Activated naive CD4-positive, alpha-beta T cell treated with anti-CD3 and anti-CD28 coated beads for 36 hours (primary cell): Measurements from ENCODE around the gene ST7L. TPM values are rescaled to one million over a fixed set of nuclear protein-coding genes. Genes with fewer than 3 reads are reported as not detected.

ENCODE experiments used
- CTCF ChIA-PET: fragments of 350-600 bp; sonication (Branson Sonifier 250); formaldehyde crosslinking; loops from one replicate; lab custom pipeline; 2021; ENCODE audit warnings: antibody characterized with exemption; lab: Charles Lee
- DNase-seq: peaks from one replicate; pipeline ENCODE4 v3.0.0-alpha.2; 2020
- H3K27ac Mint-ChIP-seq: one replicate; pipeline ENCODE4 v1.8.0; 2021; ENCODE audit warnings: mild to moderate bottlenecking, mixed read lengths
- H3K27me3 Mint-ChIP-seq: one replicate; pipeline ENCODE4 v1.8.0; 2021; ENCODE audit warnings: low read depth, mixed read lengths
- H3K36me3 Mint-ChIP-seq: one replicate; pipeline ENCODE4 v1.8.0; 2021; ENCODE audit warnings: low read depth, mixed read lengths
- H3K4me1 Mint-ChIP-seq: one replicate; pipeline ENCODE4 v1.8.0; 2021; ENCODE audit warnings: low read depth, mixed read lengths
- H3K4me3 Mint-ChIP-seq: one replicate; pipeline ENCODE4 v1.8.0; 2021; ENCODE audit warnings: mild to moderate bottlenecking, moderate library complexity, mixed read lengths
- H3K9me3 Mint-ChIP-seq: one replicate; pipeline ENCODE4 v1.8.0; 2021; ENCODE audit warnings: mixed read lengths
- intact Hi-C: fragments of 100-400 bp; cut with micrococcal nuclease; formaldehyde crosslinking; loops from one replicate; pipeline ENCODE4 v1.15.1; 2023
- total RNA-seq, 2 experiments: library from RNA; stranded (reverse); gene quantifications; one replicate each; pipeline ENCODE4 v1.2.3, GENCODE V29; 2021

ST7L gene
- total RNA-seq, 2 experiments from 2014 or later = 12.1 to 16.4 TPM

DNA sequence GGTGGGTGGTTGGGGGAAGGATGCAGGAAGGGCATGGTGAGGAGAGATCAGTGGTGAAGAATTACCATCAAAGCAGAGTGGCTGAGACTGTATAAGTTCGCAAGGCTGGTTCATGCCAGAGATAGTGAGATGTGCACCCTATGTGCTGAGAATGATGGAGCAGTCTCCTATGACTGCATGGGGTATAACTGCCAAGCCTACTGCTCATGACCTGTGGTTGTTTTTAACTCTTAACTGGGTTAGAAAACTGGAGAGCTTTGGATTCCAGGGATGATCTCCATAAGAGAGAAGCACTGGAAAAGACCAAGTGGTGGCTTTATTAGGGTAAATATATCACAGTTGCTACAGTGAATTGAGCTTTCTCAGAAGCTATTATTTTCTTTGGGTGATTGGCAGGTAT is 94.0 kb downstream of the ST7L start:
- no peaks in the 10 kb centered on the region for H3K4me1 Mint-ChIP-seq
- no peak overlapping the region for H3K4me3 Mint-ChIP-seq
- intact Hi-C loops = no loop called here
- H3K36me3 Mint-ChIP-seq = peaks cover 2% of the 10 kb centered on the region
- no peaks in the 10 kb centered on the region for H3K9me3 Mint-ChIP-seq
- no peak for DNase-seq
- CTCF ChIA-PET = no interaction called here
- H3K27me3 Mint-ChIP-seq = no peaks in the 10 kb centered on the region
- H3K27ac Mint-ChIP-seq = no peak overlapping the region

DNA sequence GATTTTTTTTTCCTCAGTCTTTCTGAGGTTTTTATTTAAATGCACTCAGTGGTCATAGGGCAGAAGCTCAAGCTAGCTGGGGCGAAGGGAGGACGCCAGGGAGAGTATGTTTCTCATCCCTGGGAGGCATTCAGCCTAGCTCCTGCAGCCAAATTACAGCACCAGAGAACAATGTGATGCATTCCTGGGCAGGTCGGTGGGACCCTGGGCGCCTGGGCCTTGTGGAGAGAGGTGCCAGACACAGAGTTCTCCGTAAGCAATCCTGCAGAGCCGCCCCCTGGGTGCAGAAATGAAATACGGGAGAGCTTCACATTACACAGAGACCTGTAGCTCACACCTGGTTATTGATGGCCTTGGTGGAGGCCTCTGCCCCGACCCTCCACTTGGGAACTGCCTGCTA is 94.7 kb downstream of the ST7L start:
- DNase-seq = no peak
- H3K4me3 Mint-ChIP-seq = no peak overlapping the region
- peaks cover 2% of the 10 kb centered on the region for H3K36me3 Mint-ChIP-seq
- CTCF ChIA-PET = no interaction called here
- no peak overlapping the region for H3K27ac Mint-ChIP-seq
- intact Hi-C loops = no loop called here
- no peaks in the 10 kb centered on the region for H3K9me3 Mint-ChIP-seq
- H3K27me3 Mint-ChIP-seq = no peaks in the 10 kb centered on the region
- H3K4me1 Mint-ChIP-seq = no peaks in the 10 kb centered on the region

DNA sequence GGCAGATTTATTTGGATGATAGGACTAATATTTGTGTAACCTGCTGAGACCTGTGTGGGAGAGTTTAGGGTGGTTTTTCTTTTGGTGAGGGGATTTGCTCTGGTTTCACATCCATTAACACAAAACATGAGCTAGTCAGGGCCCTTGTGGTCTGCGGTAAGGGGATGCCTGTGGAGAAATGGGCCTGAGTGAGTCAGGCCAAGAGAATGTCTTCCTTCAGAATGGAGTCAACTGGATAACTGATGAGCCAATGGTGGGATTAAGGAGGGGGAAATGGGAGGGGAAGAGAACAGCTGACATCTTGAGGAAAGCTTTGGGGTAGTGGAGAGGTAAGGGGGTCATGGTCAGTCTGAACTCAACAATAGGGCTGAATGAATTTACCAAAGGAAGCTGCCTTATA is 96.3 kb downstream of the ST7L start:
- no peak overlapping the region for H3K4me3 Mint-ChIP-seq
- H3K36me3 Mint-ChIP-seq = no peaks in the 10 kb centered on the region
- intact Hi-C loops = no loop called here
- no peak for DNase-seq
- CTCF ChIA-PET = interaction anchor here (0.6 to 0.9 kb wide), 3 partner anchors 8 to 550 kb away, joined by 3 read pairs; partner anchors contain the start of gene LRIG2
- no peaks in the 10 kb centered on the region for H3K9me3 Mint-ChIP-seq
- no peak overlapping the region for H3K27ac Mint-ChIP-seq
- no peaks in the 10 kb centered on the region for H3K4me1 Mint-ChIP-seq
- H3K27me3 Mint-ChIP-seq = no peaks in the 10 kb centered on the region

DNA sequence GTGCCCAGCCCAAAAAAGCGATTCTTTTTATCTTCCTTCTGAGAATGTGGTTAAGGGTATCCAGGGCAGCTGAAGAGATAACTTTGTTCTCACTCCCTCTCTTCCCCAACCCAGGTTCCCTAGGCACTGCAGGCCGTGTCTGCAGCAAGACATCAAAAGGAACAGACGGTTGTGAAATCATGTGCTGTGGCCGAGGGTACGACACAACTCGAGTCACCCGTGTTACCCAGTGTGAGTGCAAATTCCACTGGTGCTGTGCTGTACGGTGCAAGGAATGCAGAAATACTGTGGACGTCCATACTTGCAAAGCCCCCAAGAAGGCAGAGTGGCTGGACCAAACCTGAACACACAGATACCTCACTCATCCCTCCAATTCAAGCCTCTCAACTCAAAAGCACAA is 98.8 kb downstream of the ST7L start:
- Mint-ChIP-seq H3K4me1 (no peaks in the 10 kb centered on the region), H3K9me3 (no peaks in the 10 kb centered on the region), H3K36me3 (no peaks in the 10 kb centered on the region), H3K4me3 (no peak overlapping the region), H3K27ac (no peak overlapping the region), H3K27me3 (no peaks in the 10 kb centered on the region)
- no peak for DNase-seq
- CTCF ChIA-PET = no interaction called here
- intact Hi-C loops = no loop called here

DNA sequence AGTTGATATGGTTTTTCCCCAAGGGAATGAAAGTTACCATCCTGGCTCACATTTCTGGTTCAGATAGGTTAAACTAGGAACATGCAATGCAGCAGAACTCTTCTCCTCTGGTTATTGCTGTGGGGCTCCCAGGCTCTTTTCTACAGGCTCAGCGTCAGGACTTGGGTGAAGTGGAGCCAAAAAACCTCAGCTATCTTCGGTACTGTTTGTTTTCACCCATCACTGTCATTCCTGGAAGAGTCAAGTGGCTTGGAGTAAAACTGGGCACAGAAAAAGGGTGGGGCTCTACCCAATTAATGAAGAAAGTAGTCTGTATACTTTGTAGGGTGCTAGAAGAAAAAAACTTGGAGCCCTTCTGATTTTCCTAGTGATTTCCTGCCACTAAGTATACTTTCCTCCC is 100.8 kb downstream of the ST7L start:
- CTCF ChIA-PET = no interaction called here
- DNase-seq = no peak
- Mint-ChIP-seq H3K4me3 (no peak overlapping the region), H3K36me3 (no peaks in the 10 kb centered on the region), H3K27me3 (no peaks in the 10 kb centered on the region), H3K4me1 (no peaks in the 10 kb centered on the region), H3K9me3 (no peaks in the 10 kb centered on the region), H3K27ac (no peak overlapping the region)
- intact Hi-C loops = no loop called here

DNA sequence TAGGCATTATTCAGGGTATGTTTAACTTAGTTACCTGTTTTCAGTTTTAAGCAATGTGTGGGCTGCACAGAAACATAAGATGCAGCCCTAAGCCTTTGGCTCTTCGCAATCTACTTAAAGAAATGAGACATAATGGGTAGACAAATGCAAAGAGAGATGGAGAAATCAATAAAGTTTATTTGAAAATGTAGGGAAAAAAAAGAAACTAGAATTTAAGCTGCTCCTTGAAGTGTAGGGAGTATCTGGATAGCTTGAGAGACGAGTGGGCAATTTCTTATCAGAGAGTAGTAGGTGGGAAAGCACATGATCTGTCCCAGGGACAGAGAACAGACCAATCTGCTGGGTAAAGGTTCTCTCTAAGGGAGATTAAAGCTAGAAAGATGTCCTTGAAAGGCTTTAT is 101.3 kb downstream of the ST7L start:
- no peak for DNase-seq
- no peaks in the 10 kb centered on the region for H3K9me3 Mint-ChIP-seq
- H3K27me3 Mint-ChIP-seq = no peaks in the 10 kb centered on the region
- H3K4me1 Mint-ChIP-seq = no peaks in the 10 kb centered on the region
- H3K36me3 Mint-ChIP-seq = no peaks in the 10 kb centered on the region
- no peak overlapping the region for H3K27ac Mint-ChIP-seq
- no peak overlapping the region for H3K4me3 Mint-ChIP-seq
- CTCF ChIA-PET = no interaction called here
- intact Hi-C loops = no loop called here

DNA sequence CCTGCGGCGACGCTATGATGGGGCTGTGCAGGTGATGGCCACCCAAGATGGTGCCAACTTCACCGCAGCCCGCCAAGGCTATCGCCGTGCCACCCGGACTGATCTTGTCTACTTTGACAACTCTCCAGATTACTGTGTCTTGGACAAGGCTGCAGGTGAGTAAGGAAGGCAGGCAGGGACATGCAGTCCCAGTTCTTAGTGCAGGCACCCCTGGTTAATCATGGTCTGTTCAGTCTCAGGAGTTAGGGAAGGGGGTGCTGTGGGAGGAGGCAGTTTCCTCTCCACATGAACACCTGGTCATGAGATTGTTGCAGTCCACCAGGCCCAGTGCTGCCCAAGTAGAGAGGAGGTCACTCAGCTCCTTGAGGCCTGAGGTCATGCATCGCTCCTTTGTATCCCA is 101.7 kb downstream of the ST7L start:
- no peak overlapping the region for H3K4me3 Mint-ChIP-seq
- no peaks in the 10 kb centered on the region for H3K4me1 Mint-ChIP-seq
- intact Hi-C loops = no loop called here
- no peaks in the 10 kb centered on the region for H3K9me3 Mint-ChIP-seq
- CTCF ChIA-PET = no interaction called here
- no peak for DNase-seq
- no peaks in the 10 kb centered on the region for H3K27me3 Mint-ChIP-seq
- no peak overlapping the region for H3K27ac Mint-ChIP-seq
- H3K36me3 Mint-ChIP-seq = no peaks in the 10 kb centered on the region

DNA sequence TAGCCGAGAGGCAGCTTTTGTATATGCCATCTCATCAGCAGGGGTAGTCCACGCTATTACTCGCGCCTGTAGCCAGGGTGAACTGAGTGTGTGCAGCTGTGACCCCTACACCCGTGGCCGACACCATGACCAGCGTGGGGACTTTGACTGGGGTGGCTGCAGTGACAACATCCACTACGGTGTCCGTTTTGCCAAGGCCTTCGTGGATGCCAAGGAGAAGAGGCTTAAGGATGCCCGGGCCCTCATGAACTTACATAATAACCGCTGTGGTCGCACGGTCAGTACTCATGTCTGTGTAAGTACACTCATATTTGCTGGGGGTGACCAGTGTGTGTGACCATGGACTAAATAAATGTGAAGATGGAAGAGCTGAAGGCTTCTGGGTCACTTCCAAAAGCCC is 102.8 kb downstream of the ST7L start:
- no peak for DNase-seq
- no peak overlapping the region for H3K4me3 Mint-ChIP-seq
- H3K27me3 Mint-ChIP-seq = no peaks in the 10 kb centered on the region
- CTCF ChIA-PET = no interaction called here
- no peaks in the 10 kb centered on the region for H3K36me3 Mint-ChIP-seq
- intact Hi-C loops = no loop called here
- no peaks in the 10 kb centered on the region for H3K4me1 Mint-ChIP-seq
- no peak overlapping the region for H3K27ac Mint-ChIP-seq
- no peaks in the 10 kb centered on the region for H3K9me3 Mint-ChIP-seq

DNA sequence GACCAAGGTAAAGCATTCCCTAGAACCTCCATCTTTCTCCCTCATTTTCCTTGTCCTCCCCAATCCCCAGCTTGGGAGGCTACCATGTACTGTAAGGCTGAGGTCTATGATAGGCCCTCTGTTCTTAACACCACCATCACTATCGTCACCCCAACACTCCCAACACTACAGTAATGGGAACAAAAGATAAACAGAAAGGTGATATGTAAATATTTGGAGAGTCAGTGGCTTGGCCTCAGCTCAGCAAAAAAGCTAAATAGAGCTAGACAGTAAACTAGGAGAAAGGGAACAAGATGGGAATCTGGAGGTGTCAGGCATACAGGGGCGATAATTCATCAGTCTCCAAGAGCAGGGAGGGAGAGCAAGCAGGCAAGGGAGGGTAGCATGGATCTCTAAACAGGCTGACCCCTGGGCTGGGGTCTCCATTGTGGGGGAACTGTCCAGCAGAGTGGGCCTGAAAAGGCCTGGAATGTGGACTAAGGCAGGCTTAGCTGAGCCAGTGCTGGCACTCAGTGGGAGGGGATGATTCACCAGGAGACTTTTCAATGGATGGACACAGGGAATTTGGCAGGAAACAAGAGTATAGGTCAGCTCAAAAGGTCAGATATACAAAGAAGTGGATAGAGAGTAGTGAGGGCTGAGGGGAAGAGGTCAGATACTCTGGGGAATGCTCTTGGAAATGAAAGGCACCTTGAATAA is 103.5 kb downstream of the ST7L start:
- no peak overlapping the region for H3K4me3 Mint-ChIP-seq
- no peaks in the 10 kb centered on the region for H3K9me3 Mint-ChIP-seq
- H3K27ac Mint-ChIP-seq = no peak overlapping the region
- no peak for DNase-seq
- no peaks in the 10 kb centered on the region for H3K36me3 Mint-ChIP-seq
- CTCF ChIA-PET = no interaction called here
- intact Hi-C loops = no loop called here
- H3K27me3 Mint-ChIP-seq = no peaks in the 10 kb centered on the region
- no peaks in the 10 kb centered on the region for H3K4me1 Mint-ChIP-seq

DNA sequence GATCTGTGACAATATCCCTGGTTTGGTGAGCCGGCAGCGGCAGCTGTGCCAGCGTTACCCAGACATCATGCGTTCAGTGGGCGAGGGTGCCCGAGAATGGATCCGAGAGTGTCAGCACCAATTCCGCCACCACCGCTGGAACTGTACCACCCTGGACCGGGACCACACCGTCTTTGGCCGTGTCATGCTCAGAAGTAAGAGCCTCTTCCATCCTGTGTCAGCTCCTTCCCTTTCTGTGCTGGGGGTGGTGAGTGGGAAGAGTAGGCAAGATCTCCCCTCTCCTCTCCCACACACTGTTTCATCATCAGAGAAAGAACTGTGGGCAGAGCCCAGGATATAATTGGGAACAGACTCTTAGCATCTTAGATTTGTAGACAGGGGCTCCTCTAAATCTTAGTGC is 104.0 kb downstream of the ST7L start:
- no peak for DNase-seq
- H3K27me3 Mint-ChIP-seq = peaks cover 2% of the 10 kb centered on the region
- H3K27ac Mint-ChIP-seq = no peak overlapping the region
- intact Hi-C loops = no loop called here
- CTCF ChIA-PET = no interaction called here
- H3K9me3 Mint-ChIP-seq = no peaks in the 10 kb centered on the region
- H3K4me1 Mint-ChIP-seq = no peaks in the 10 kb centered on the region
- H3K4me3 Mint-ChIP-seq = no peak overlapping the region
- H3K36me3 Mint-ChIP-seq = no peaks in the 10 kb centered on the region

DNA sequence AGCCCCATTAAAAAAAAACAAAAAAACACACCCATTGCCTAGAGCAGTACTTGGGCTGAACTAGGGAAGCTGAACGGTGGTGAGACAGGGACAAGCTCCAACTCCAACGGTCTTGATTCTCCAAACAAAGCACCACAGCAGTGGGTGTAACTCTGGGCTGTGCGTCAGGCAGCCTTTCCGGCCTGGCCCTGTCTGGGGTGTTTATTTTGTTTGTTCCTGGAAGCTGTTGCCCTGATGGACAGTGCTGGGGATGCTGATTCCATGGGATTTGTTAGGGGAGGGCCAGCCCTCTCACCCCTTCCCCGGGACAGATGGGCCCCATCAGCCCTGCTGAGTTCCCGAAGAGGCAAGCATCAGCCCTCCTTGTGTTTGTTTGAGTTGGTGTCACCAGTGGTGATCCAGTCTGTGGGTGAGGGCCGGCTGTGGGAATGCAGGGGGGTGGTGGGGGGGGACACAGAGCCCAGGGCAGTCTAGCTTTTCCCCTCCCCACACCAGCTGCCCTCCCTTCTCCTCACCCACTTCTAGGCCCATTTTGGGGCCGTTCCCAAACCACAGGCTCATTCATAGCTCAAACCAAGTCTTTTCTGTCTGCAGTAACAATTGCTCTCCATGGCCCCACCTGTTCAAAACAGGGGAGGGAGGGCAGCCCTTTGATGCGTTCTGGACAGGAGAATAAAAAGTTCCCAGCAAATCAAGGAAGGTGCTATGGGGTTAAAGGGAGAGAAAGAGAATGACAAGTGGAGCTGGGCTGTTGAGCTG is 105.7 kb downstream of the ST7L start:
- no peak for DNase-seq
- peaks cover 8% of the 10 kb centered on the region for H3K27me3 Mint-ChIP-seq
- no peaks in the 10 kb centered on the region for H3K4me1 Mint-ChIP-seq
- no peaks in the 10 kb centered on the region for H3K9me3 Mint-ChIP-seq
- no peaks in the 10 kb centered on the region for H3K36me3 Mint-ChIP-seq
- no peak overlapping the region for H3K27ac Mint-ChIP-seq
- H3K4me3 Mint-ChIP-seq = no peak overlapping the region
- CTCF ChIA-PET = interaction anchor here (1.4 kb wide), 1 partner anchor 121 kb away, joined by 3 read pairs; no protein-coding TSS in a partner anchor
- intact Hi-C loops = no loop called here

DNA sequence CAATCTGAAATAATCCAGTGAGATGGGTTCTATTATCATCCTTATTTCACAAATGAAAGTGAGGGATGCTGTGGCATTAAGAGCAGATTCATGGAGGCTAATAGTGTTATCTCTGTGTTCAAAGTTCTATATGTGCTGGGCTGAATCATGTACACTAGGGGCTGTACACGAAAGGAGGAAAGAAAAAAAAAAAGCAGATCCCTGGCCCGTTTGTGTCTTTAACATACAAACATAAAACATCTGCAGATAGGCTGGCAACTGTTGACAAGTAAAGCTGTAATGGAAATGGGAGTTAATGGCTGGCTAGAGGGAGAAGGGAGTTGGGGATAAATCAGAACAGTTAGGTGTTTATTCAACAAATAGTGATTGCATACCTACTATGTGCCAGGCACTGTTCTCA is 107.0 kb downstream of the ST7L start:
- intact Hi-C loops = no loop called here
- no peak overlapping the region for H3K27ac Mint-ChIP-seq
- no peak for DNase-seq
- H3K36me3 Mint-ChIP-seq = no peaks in the 10 kb centered on the region
- CTCF ChIA-PET = interaction anchor here (0.6 to 1.7 kb wide), 2 partner anchors 121 to 139 kb away, joined by 3 to 4 read pairs; no protein-coding TSS in a partner anchor
- H3K4me1 Mint-ChIP-seq = no peaks in the 10 kb centered on the region
- no peak overlapping the region for H3K4me3 Mint-ChIP-seq
- peaks cover 12% of the 10 kb centered on the region for H3K27me3 Mint-ChIP-seq
- no peaks in the 10 kb centered on the region for H3K9me3 Mint-ChIP-seq

DNA sequence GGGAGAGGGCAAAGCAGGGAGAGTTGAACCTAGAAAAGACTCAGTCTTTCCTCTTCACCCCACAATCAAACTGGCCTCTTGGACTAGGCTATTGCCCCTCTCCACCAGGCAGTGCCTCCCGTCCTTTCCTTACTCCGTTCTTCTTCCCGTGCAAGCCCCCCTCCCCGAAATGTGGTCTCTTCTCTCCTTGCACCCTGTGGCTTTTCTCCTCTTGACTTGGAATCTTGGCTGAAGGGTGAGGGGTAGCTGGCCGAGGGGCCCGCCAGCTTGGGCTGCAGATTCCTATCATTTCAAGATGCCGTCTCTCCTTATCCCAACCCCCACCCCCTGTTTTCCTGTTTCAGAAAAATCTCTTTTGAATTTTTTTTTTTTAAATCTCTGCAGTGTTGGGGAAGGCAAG is 108.6 kb downstream of the ST7L start:
- CTCF ChIA-PET = interaction anchor here (0.6 to 1.7 kb wide), 5 partner anchors 9 to 204 kb away, joined by 3 to 6 read pairs (median 4); no protein-coding TSS in a partner anchor
- peak overlapping the region; percentile 28 for H3K4me3 Mint-ChIP-seq
- H3K27ac Mint-ChIP-seq = no peak overlapping the region
- no peaks in the 10 kb centered on the region for H3K36me3 Mint-ChIP-seq
- H3K4me1 Mint-ChIP-seq = no peaks in the 10 kb centered on the region
- H3K9me3 Mint-ChIP-seq = no peaks in the 10 kb centered on the region
- peaks cover 14% of the 10 kb centered on the region for H3K27me3 Mint-ChIP-seq
- no peak for DNase-seq
- intact Hi-C loops = no loop called here
